CD4-positive, alpha-beta T cell (primary cell): ENCODE measurements around the gene CBY3. TPM values are rescaled to one million over a fixed set of nuclear protein-coding genes. Genes with fewer than 3 reads are reported as not detected.

Source experiments
- ATAC-seq: fragments of 200-7000 bp; cut with Tn5 transposase; one replicate; pipeline ENCODE4 v1.10.0; 2022; ENCODE audit warnings: mild to moderate bottlenecking; ENCODE audit not compliant: poor library complexity
- CTCF ChIA-PET: fragments of 350-600 bp; sonication (Branson Sonifier 250); formaldehyde crosslinking; loops from one replicate; lab custom pipeline; 2021; ENCODE audit warnings: antibody characterized with exemption, inconsistent platforms; lab: Charles Lee
- POLR2A ChIA-PET: fragments of 350-600 bp; sonication (Branson Sonifier 250); formaldehyde crosslinking; loops from one replicate; lab custom pipeline; 2021; ENCODE audit warnings: antibody characterized with exemption, inconsistent platforms; lab: Charles Lee
- DNase-seq, 14 experiments: peaks; one replicate each; pipeline ENCODE4 v3.0.0-alpha.2; 2013 to 2020; ENCODE audit warnings: mixed read lengths in 2 of 14
- H3K27ac ChIP-seq, 2 donors: one replicate each; pipeline versions ENCODE4 v1.5.1 to v1.7.0; 2013; ENCODE audit warnings: low read length in 2 of 2, low read depth in 1 of 2, mild to moderate bottlenecking in 1 of 2
- H3K27me3 ChIP-seq, 2 experiments: 1 replicate in 1 of 2; 2 replicates in 1 of 2; pipeline versions ENCODE4 v1.6.1 to v1.7.0; 2013; ENCODE audit warnings: low read length in 2 of 2, control low read depth in 1 of 2, mild to moderate bottlenecking in 1 of 2, moderate library complexity in 1 of 2; ENCODE audit not compliant: insufficient read depth in 2 of 2, control insufficient read depth in 1 of 2
- H3K36me3 ChIP-seq: one replicate; pipeline ENCODE4 v1.6.1; 2013; ENCODE audit warnings: low read length, control low read depth; ENCODE audit not compliant: insufficient read depth
- H3K4me1 ChIP-seq: one replicate; pipeline ENCODE4 v1.6.1; 2013; ENCODE audit warnings: low read length, control low read depth; ENCODE audit not compliant: insufficient read depth
- H3K4me3 ChIP-seq: one replicate; pipeline ENCODE4 v1.5.1; 2013; ENCODE audit warnings: mild to moderate bottlenecking, low read length, moderate library complexity
- H3K9me3 ChIP-seq, 2 experiments: 1 replicate in 1 of 2; 2 replicates in 1 of 2; pipeline versions ENCODE4 v1.6.1 to v1.7.0; 2013; ENCODE audit warnings: low read length in 2 of 2, mild to moderate bottlenecking in 2 of 2, control low read depth in 1 of 2, moderate library complexity in 1 of 2; ENCODE audit not compliant: control insufficient read depth in 1 of 2, insufficient read depth in 1 of 2
- H3K27ac Mint-ChIP-seq: one replicate; pipeline ENCODE4 v1.8.0; 2020; ENCODE audit warnings: mixed read lengths
- H3K27me3 Mint-ChIP-seq: one replicate; pipeline ENCODE4 v1.8.0; 2021; ENCODE audit warnings: mixed read lengths
- H3K36me3 Mint-ChIP-seq: one replicate; pipeline ENCODE4 v1.8.0; 2021; ENCODE audit warnings: low read depth, mixed read lengths
- H3K4me1 Mint-ChIP-seq: one replicate; pipeline ENCODE4 v1.8.0; 2021; ENCODE audit warnings: low read depth, mixed read lengths
- H3K4me3 Mint-ChIP-seq: one replicate; pipeline ENCODE4 v1.8.0; 2020; ENCODE audit warnings: mild to moderate bottlenecking, mixed read lengths
- H3K9me3 Mint-ChIP-seq: one replicate; pipeline ENCODE4 v1.8.0; 2020; ENCODE audit warnings: mixed read lengths
- intact Hi-C, 2 experiments: fragments of 100-400 bp; cut with DNase I in 1 of 2; cut with micrococcal nuclease in 1 of 2; formaldehyde crosslinking; loops; one replicate each; pipeline versions ENCODE4 v1.15.1 to v1.9.0; 2023 to 2025; cut with DNase I, micrococcal nuclease
- total RNA-seq, 174 experiments: library from RNA in 2 of 174; stranded (reverse) in 2 of 174; gene quantifications; one replicate each; pipeline ENCODE4 v1.2.3 and lab custom pipeline; 2021 to 2026
- TF ChIP-seq, protein P1 (sequence below): fragments of 200-600 bp; IDR thresholded peaks from one replicate; pipeline ENCODE4 v1.8.0; 2022; ENCODE audit warnings: antibody characterized with exemption, mild to moderate bottlenecking

CBY3 gene
- total RNA-seq, 2 experiments from 2014 or later = 0.36 to 0.64 TPM

DNA sequence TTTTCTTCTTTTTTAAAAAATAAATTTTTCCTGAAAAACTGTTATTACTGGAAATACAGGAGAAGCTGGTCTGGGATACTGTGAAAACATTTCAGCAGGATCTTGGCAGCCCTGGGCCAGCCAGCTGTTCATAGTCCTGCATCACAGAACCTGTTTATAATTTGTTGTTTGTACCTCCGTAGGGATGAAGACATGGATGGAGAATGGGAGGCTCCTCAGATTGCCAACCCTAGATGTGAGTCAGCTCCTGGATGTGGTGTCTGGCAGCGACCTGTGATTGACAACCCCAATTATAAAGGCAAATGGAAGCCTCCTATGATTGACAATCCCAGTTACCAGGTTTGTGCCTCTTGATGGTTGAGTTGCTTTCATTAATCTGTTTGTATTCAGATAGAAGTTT, 39.4 kb upstream of the CBY3 start:
- H3K27me3 ChIP-seq = no peaks in the 10 kb centered on the region
- TF ChIP-seq, protein P1, sequence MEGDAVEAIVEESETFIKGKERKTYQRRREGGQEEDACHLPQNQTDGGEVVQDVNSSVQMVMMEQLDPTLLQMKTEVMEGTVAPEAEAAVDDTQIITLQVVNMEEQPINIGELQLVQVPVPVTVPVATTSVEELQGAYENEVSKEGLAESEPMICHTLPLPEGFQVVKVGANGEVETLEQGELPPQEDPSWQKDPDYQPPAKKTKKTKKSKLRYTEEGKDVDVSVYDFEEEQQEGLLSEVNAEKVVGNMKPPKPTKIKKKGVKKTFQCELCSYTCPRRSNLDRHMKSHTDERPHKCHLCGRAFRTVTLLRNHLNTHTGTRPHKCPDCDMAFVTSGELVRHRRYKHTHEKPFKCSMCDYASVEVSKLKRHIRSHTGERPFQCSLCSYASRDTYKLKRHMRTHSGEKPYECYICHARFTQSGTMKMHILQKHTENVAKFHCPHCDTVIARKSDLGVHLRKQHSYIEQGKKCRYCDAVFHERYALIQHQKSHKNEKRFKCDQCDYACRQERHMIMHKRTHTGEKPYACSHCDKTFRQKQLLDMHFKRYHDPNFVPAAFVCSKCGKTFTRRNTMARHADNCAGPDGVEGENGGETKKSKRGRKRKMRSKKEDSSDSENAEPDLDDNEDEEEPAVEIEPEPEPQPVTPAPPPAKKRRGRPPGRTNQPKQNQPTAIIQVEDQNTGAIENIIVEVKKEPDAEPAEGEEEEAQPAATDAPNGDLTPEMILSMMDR = no peak
- ChIA-PET CTCF (no interaction called here), POLR2A (interaction anchor here (2.1 kb wide), 1 partner anchor 12 kb away, joined by 9 read pairs; the partner anchor contains the start of gene MAML1)
- Mint-ChIP-seq H3K9me3 (no peaks in the 10 kb centered on the region), H3K36me3 (peaks cover 83% of the 10 kb centered on the region), H3K27me3 (no peaks in the 10 kb centered on the region), H3K4me1 (peaks cover 14% of the 10 kb centered on the region), H3K4me3 (no peak overlapping the region), H3K27ac (no peak overlapping the region)
- H3K4me1 ChIP-seq = peaks cover 3% of the 10 kb centered on the region
- no peaks in the 10 kb centered on the region for H3K9me3 ChIP-seq
- H3K4me3 ChIP-seq = no peak overlapping the region
- peaks cover 92% of the 10 kb centered on the region for H3K36me3 ChIP-seq
- intact Hi-C loops = no loop called here
- H3K27ac ChIP-seq = no peak overlapping the region
- DNase-seq (no peak), ATAC-seq (no peak)

DNA sequence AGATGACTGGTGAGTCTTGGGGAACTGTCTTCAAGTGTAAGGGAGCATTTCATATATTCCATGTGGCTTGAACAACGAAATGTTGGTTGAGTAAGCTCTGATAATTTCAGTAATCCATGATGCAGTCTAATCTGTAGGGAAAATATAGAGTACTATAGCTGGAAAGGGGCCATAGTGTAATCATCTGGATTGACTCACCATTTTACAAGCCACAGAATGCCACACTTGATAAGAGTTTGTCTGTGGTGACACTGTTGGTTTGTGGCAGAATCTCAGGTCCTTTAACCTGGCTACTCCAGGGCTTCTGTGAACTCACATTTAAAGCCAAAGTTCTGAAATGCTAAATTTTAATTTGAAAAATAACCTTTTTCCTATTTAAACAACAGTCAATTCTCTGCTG, 35.5 kb upstream of the CBY3 start:
- H3K4me1 ChIP-seq = peaks cover 3% of the 10 kb centered on the region
- DNase-seq = no peak
- H3K27me3 Mint-ChIP-seq = no peaks in the 10 kb centered on the region
- H3K9me3 Mint-ChIP-seq = no peaks in the 10 kb centered on the region
- intact Hi-C loops = no loop called here
- TF ChIP-seq, protein P1 = no peak
- H3K36me3 Mint-ChIP-seq = peaks cover 72% of the 10 kb centered on the region
- no peak overlapping the region for H3K4me3 Mint-ChIP-seq
- peaks cover 10% of the 10 kb centered on the region for H3K4me1 Mint-ChIP-seq
- H3K27ac Mint-ChIP-seq = no peak overlapping the region
- H3K4me3 ChIP-seq = no peak overlapping the region
- ChIA-PET CTCF (interaction anchor here (1.0 kb wide), 1 partner anchor 10 kb away, joined by 4 read pairs; no protein-coding TSS in a partner anchor), POLR2A (interaction anchor here (1.5 to 1.6 kb wide), 2 partner anchors 16 to 93 kb away, joined by 4 to 6 read pairs; partner anchors contain the start of genes HNRNPH1 and MAML1)
- H3K27ac ChIP-seq = no peak overlapping the region
- no peaks in the 10 kb centered on the region for H3K9me3 ChIP-seq
- H3K36me3 ChIP-seq = peaks cover 80% of the 10 kb centered on the region
- ATAC-seq = no peak
- no peaks in the 10 kb centered on the region for H3K27me3 ChIP-seq

DNA sequence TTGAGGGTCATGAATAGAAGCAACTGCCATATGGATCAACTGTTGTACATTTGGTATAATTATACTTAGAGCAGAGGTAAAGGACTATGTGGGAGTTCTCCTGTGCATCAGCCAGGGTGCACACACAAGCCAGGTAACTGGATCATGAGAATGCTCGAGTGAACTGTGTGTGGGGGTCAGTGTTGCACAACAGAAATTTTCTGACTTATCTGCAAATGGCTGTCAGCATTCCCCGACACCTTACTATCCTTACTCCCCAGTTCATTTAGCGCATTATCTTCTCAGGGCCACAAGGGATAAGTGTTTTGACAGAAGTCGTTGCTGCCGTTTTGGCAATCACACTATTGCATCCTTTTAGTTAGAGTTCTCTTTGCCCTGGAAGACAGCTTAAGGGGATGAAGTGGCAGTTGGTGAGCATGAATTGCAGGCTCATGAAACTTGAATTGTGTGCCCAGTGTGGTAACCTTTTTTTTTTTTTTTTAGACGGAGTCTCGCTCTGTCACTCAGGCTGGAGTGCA, 19.6 kb upstream of the CBY3 start:
- TF ChIP-seq, protein P1 = no peak
- H3K27me3 ChIP-seq = no peaks in the 10 kb centered on the region
- intact Hi-C loops = no loop called here
- H3K4me1 Mint-ChIP-seq = peaks cover 56% of the 10 kb centered on the region
- H3K36me3 ChIP-seq = peaks cover 35% of the 10 kb centered on the region
- peak overlapping the region; percentile 95 for H3K4me3 Mint-ChIP-seq
- CTCF ChIA-PET = interaction anchor here (0.8 to 2.1 kb wide), 3 partner anchors 22 to 158 kb away, joined by 3 to 4 read pairs (median 3); partner anchors contain the start of gene MRNIP
- peak overlapping the region; percentile 98 for H3K27ac Mint-ChIP-seq
- H3K9me3 ChIP-seq = no peaks in the 10 kb centered on the region
- peak overlapping the region; percentile 93 for H3K4me3 ChIP-seq
- no peaks in the 10 kb centered on the region for H3K27me3 Mint-ChIP-seq
- H3K9me3 Mint-ChIP-seq = no peaks in the 10 kb centered on the region
- H3K36me3 Mint-ChIP-seq = peaks cover 51% of the 10 kb centered on the region
- POLR2A ChIA-PET = interaction anchor here (0.6 to 3.2 kb wide), 6 partner anchors 17 to 141 kb away, joined by 3 to 23 read pairs (median 10); partner anchors contain the start of genes HNRNPH1 and MAML1
- DNase-seq (peak in 2 of 14 experiments; percentile 7 to 19), ATAC-seq (no peak)
- H3K27ac ChIP-seq = no peak overlapping the region
- H3K4me1 ChIP-seq = peaks cover 53% of the 10 kb centered on the region
